ENCODE data around the gene FERMT2.

Gene FERMT2

GRCh38 chr14:52856139-52856538 lies 94.7 kb downstream of the FERMT2 start:
- ATAC-seq (ENCODE audit: low read depth) (no peak), DNase-seq (ENCODE audit: low spot score in 2 of 2) (no peak)
- Mint-ChIP-seq H3K9me3 (no peaks in the 10 kb centered on the region), H3K4me1 (no peaks in the 10 kb centered on the region), H3K27me3 (peaks cover 8% of the 10 kb centered on the region), H3K36me3 (no peaks in the 10 kb centered on the region), H3K4me3 (no peak overlapping the region), H3K27ac (no peak overlapping the region)

- Mint-ChIP-seq H3K4me3 (no peak overlapping the region), H3K9me3 (no peaks in the 10 kb centered on the region), H3K4me1 (no peaks in the 10 kb centered on the region), H3K27me3 (peaks cover 8% of the 10 kb centered on the region), H3K27ac (no peak overlapping the region), H3K36me3 (no peaks in the 10 kb centered on the region)
- ATAC-seq (ENCODE audit: low read depth) = no peak
- no peak for DNase-seq (ENCODE audit: low spot score in 2 of 2)
Measured at GRCh38 chr14:52853522-52853854, 97.4 kb downstream of the FERMT2 start.

- Mint-ChIP-seq H3K27me3 (peaks cover 8% of the 10 kb centered on the region), H3K27ac (no peak overlapping the region), H3K36me3 (no peaks in the 10 kb centered on the region), H3K4me3 (no peak overlapping the region), H3K4me1 (no peaks in the 10 kb centered on the region), H3K9me3 (no peaks in the 10 kb centered on the region)
- ATAC-seq (ENCODE audit: low read depth) (no peak), DNase-seq (ENCODE audit: low spot score in 2 of 2) (no peak)
Measured at GRCh38 chr14:52852810-52853521, 97.9 kb downstream of the FERMT2 start.

- no peaks in the 10 kb centered on the region for H3K9me3 Mint-ChIP-seq
- DNase-seq (ENCODE audit: low spot score in 2 of 2) = no peak
- H3K4me3 Mint-ChIP-seq = no peak overlapping the region
- peaks cover 8% of the 10 kb centered on the region for H3K27me3 Mint-ChIP-seq
- no peak overlapping the region for H3K27ac Mint-ChIP-seq
- H3K36me3 Mint-ChIP-seq = no peaks in the 10 kb centered on the region
- no peak for ATAC-seq (ENCODE audit: low read depth)
- no peaks in the 10 kb centered on the region for H3K4me1 Mint-ChIP-seq
Measured at GRCh38 chr14:52850451-52850909, 100.4 kb downstream of the FERMT2 start.

- Mint-ChIP-seq H3K27me3 (peaks cover 7% of the 10 kb centered on the region), H3K4me1 (peaks cover 7% of the 10 kb centered on the region), H3K27ac (no peak overlapping the region), H3K4me3 (no peak overlapping the region), H3K36me3 (no peaks in the 10 kb centered on the region), H3K9me3 (no peaks in the 10 kb centered on the region)
- no peak for DNase-seq (ENCODE audit: low spot score in 2 of 2)
- no peak for ATAC-seq (ENCODE audit: low read depth)
Measured at GRCh38 chr14:52848626-52849025, 102.2 kb downstream of the FERMT2 start.

GRCh38 chr14:52846591-52846990 lies 104.3 kb downstream of the FERMT2 start:
- no peak for ATAC-seq (ENCODE audit: low read depth)
- Mint-ChIP-seq H3K27ac (no peak overlapping the region), H3K9me3 (no peaks in the 10 kb centered on the region), H3K36me3 (no peaks in the 10 kb centered on the region), H3K27me3 (peaks cover 3% of the 10 kb centered on the region), H3K4me3 (no peak overlapping the region), H3K4me1 (peaks cover 7% of the 10 kb centered on the region)
- no peak for DNase-seq (ENCODE audit: low spot score in 2 of 2)

- peaks cover 7% of the 10 kb centered on the region for H3K4me1 Mint-ChIP-seq
- no peak overlapping the region for H3K27ac Mint-ChIP-seq
- peaks cover 3% of the 10 kb centered on the region for H3K27me3 Mint-ChIP-seq
- no peaks in the 10 kb centered on the region for H3K36me3 Mint-ChIP-seq
- H3K9me3 Mint-ChIP-seq = no peaks in the 10 kb centered on the region
- DNase-seq (ENCODE audit: low spot score in 2 of 2) (no peak), ATAC-seq (ENCODE audit: low read depth) (no peak)
- H3K4me3 Mint-ChIP-seq = no peak overlapping the region
Measured at GRCh38 chr14:52845081-52845480, 105.8 kb downstream of the FERMT2 start.

- Mint-ChIP-seq H3K36me3 (no peaks in the 10 kb centered on the region), H3K27ac (no peak overlapping the region), H3K27me3 (peaks cover 3% of the 10 kb centered on the region), H3K9me3 (no peaks in the 10 kb centered on the region), H3K4me1 (peaks cover 7% of the 10 kb centered on the region), H3K4me3 (no peak overlapping the region)
- ATAC-seq (ENCODE audit: low read depth) (no peak), DNase-seq (ENCODE audit: low spot score in 2 of 2) (no peak)
Measured at GRCh38 chr14:52844262-52845060, 106.4 kb downstream of the FERMT2 start.

GRCh38 chr14:52840877-52841276 lies 110.0 kb downstream of the FERMT2 start:
- Mint-ChIP-seq H3K27ac (no peak overlapping the region), H3K4me1 (peaks cover 15% of the 10 kb centered on the region), H3K36me3 (no peaks in the 10 kb centered on the region), H3K9me3 (no peaks in the 10 kb centered on the region), H3K27me3 (peaks cover 3% of the 10 kb centered on the region), H3K4me3 (no peak overlapping the region)
- DNase-seq (ENCODE audit: low spot score in 2 of 2) = no peak
- no peak for ATAC-seq (ENCODE audit: low read depth)

GRCh38 chr14:52837451-52837850 lies 113.4 kb downstream of the FERMT2 start:
- no peak overlapping the region for H3K4me3 Mint-ChIP-seq
- ATAC-seq (ENCODE audit: low read depth) = no peak

GRCh38 chr14:52836063-52836462 lies 114.8 kb downstream of the FERMT2 start:
- peaks cover 8% of the 10 kb centered on the region for H3K4me1 Mint-ChIP-seq
- no peak overlapping the region for H3K4me3 Mint-ChIP-seq
- no peak overlapping the region for H3K27ac Mint-ChIP-seq
- DNase-seq (ENCODE audit: low spot score in 2 of 2) (no peak), ATAC-seq (ENCODE audit: low read depth) (no peak)
- H3K27me3 Mint-ChIP-seq = peaks cover 6% of the 10 kb centered on the region
- no peaks in the 10 kb centered on the region for H3K36me3 Mint-ChIP-seq
- H3K9me3 Mint-ChIP-seq = no peaks in the 10 kb centered on the region

More at GRCh38 chr14:52837451-52837850, 113.4 kb downstream of the FERMT2 start:
- peaks cover 6% of the 10 kb centered on the region for H3K27me3 Mint-ChIP-seq
- H3K4me1 Mint-ChIP-seq = peaks cover 8% of the 10 kb centered on the region
- no peaks in the 10 kb centered on the region for H3K9me3 Mint-ChIP-seq
- no peak for DNase-seq (ENCODE audit: low spot score in 2 of 2)
- no peaks in the 10 kb centered on the region for H3K36me3 Mint-ChIP-seq
- no peak overlapping the region for H3K27ac Mint-ChIP-seq

- H3K9me3 Mint-ChIP-seq = no peaks in the 10 kb centered on the region
- H3K36me3 Mint-ChIP-seq = no peaks in the 10 kb centered on the region
- H3K4me3 Mint-ChIP-seq = no peak overlapping the region
- peaks cover 6% of the 10 kb centered on the region for H3K27me3 Mint-ChIP-seq
- ATAC-seq (ENCODE audit: low read depth) (no peak), DNase-seq (ENCODE audit: low spot score in 2 of 2) (no peak)
- peaks cover 8% of the 10 kb centered on the region for H3K4me1 Mint-ChIP-seq
- H3K27ac Mint-ChIP-seq = no peak overlapping the region
Measured at GRCh38 chr14:52835122-52835903, 115.5 kb downstream of the FERMT2 start.

GRCh38 chr14:52834440-52834842 lies 116.4 kb downstream of the FERMT2 start:
- DNase-seq (ENCODE audit: low spot score in 2 of 2) = no peak
- no peak overlapping the region for H3K4me3 Mint-ChIP-seq
- H3K36me3 Mint-ChIP-seq = no peaks in the 10 kb centered on the region
- peaks cover 8% of the 10 kb centered on the region for H3K4me1 Mint-ChIP-seq
- H3K27me3 Mint-ChIP-seq = peaks cover 6% of the 10 kb centered on the region
- no peak overlapping the region for H3K27ac Mint-ChIP-seq
- no peak for ATAC-seq (ENCODE audit: low read depth)
- H3K9me3 Mint-ChIP-seq = no peaks in the 10 kb centered on the region

- Mint-ChIP-seq H3K36me3 (no peaks in the 10 kb centered on the region), H3K4me3 (no peak overlapping the region)
- no peak for ATAC-seq (ENCODE audit: low read depth)
Measured at GRCh38 chr14:52833891-52834290, 117.0 kb downstream of the FERMT2 start.

More at GRCh38 chr14:52833891-52834290, 117.0 kb downstream of the FERMT2 start:
- no peaks in the 10 kb centered on the region for H3K9me3 Mint-ChIP-seq
- no peak for DNase-seq (ENCODE audit: low spot score in 2 of 2)
- peaks cover 6% of the 10 kb centered on the region for H3K27me3 Mint-ChIP-seq
- peaks cover 8% of the 10 kb centered on the region for H3K4me1 Mint-ChIP-seq
- H3K27ac Mint-ChIP-seq = no peak overlapping the region
